Caki2 (cell line): ENCODE results near the gene ZNF774. TPM values are rescaled to one million over a fixed set of nuclear protein-coding genes. Genes with fewer than 3 reads are reported as not detected.

Source experiments
- DNase-seq: peaks from one replicate; pipeline ENCODE4 v3.0.0-alpha.2; 2015; ENCODE audit warnings: low read depth
- in situ Hi-C: cut with HindIII; loops from 2 replicates; pipeline ENCODE4 v1.10.0; 2016; ENCODE audit warnings: low sequenced_read_pairs, low pct_unique_long_range_greater_than_20kb, mixed read lengths
- total RNA-seq: library from RNA; depleted of rRNA; stranded (reverse); fragments of >200 nt; shearing (Covaris generic); gene quantifications from 2 replicates; pipeline ENCODE4 v1.2.3, GENCODE V29; 2014; ENCODE audit warnings: low replicate concordance

ZNF774 gene
- total RNA-seq, 1 experiment from 2014 or later, result 3.7 TPM

DNA sequence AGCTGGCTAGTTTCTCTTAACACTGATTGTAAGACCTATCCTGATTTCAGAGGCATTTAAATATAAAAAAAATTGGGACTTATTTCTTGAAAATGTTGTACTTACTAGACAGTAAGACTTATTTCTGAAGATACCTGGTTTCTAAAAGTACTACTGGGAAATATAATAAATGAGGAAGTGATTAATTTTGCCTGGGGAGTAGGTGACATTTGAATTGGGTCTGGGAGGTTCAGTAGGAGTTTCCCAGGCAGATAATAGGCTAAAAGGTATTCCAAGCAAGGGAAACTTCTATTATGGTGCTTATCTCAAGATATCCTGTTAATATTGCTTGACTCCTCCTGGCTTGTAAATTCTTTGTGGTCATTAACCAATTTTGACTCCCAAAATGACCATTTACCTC, 29.4 kb downstream of the ZNF774 start:
- DNase-seq, result no peak
- in situ Hi-C loops, result no loop called here

DNA sequence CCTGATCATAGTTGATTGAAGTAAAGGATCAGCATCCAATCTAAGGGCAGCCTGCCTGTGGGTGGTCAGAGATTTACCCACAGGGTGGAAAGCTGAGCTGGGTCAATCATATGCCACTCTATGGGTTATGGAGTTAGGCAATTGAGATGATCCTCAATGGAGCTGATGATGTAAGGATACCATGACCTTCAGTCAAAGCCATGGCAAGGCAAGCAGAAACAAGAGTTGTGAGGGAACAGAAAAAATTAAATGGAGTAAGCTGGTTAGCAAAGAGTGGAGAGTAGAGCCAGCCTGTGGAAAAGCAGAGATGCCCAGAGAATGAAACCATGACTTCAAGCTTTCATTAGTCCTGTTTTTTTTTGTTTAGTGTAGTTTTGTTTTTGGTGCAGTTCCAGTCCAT, 30.2 kb downstream of the ZNF774 start:
- no peak for DNase-seq
- in situ Hi-C loops, result no loop called here

DNA sequence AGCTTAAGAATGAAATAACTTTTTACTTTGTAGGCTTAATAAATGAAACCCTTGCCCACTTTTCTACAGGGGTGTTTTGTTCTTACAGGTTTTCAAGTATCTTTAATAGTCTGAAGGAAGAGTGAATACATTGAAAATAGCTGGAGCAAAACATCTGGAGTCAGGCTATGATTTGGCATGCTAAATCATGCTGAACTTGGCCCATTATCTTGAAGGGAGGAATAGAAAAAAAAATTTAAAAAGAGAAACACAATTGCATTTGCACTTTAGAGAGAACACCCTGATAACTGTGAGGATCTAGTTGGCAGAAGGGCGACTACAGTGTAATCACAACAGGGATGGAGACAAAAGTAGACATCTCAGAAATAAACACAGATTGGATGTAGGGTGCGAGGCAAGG, 34.1 kb downstream of the ZNF774 start:
- in situ Hi-C loops, result no loop called here
- no peak for DNase-seq

DNA sequence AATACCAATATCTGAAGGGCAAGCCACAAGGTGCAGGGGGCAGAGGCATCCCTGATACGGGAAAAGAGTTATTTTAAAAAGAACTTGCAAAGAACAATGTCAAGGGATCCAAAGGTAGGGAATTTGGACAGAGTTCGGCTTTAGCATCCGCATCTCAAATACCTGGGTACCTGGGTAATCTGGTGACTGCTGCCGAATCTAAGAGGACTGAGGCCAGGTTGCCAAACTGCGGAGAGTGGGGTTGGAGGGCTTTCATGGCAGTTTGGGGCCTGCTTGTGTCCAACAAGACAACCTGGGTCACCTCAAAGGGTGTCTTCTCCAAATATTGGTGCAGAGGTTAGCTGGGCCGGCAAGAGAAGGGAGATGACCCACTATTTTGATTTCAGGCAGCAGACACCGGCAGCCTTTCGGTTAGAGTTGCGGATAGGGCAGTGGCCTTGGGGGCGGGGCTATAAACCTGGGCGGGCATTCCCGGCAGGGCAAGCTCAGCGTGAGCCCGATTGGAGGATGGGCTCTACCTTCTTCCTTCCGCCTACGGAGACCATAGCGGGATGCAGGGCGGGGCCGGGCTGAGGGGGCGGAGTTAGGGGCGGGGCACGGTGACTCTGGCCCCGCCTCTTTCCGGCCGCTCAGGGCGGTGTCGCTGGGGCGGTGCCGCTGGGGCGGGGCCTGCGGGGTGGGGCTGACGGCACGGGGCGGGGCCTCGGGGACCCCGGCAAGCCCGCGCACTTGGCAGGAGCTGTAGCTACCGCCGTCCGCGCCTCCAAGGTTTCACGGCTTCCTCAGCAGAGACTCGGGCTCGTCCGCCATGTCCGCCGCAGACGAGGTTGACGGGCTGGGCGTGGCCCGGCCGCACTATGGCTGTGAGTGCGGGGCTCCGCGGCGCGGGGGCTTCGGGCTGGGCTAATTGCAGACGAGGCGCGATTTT, 35.7 kb downstream of the ZNF774 start, which contains the start of gene IQGAP1:
IQGAP1 (plus strand) TSS at position 709 of the 928 bp plus-strand sequence; CDS start at position 809, 100 bp downstream.
- in situ Hi-C loops, result no loop called here
- DNase-seq, result peak; percentile 86

DNA sequence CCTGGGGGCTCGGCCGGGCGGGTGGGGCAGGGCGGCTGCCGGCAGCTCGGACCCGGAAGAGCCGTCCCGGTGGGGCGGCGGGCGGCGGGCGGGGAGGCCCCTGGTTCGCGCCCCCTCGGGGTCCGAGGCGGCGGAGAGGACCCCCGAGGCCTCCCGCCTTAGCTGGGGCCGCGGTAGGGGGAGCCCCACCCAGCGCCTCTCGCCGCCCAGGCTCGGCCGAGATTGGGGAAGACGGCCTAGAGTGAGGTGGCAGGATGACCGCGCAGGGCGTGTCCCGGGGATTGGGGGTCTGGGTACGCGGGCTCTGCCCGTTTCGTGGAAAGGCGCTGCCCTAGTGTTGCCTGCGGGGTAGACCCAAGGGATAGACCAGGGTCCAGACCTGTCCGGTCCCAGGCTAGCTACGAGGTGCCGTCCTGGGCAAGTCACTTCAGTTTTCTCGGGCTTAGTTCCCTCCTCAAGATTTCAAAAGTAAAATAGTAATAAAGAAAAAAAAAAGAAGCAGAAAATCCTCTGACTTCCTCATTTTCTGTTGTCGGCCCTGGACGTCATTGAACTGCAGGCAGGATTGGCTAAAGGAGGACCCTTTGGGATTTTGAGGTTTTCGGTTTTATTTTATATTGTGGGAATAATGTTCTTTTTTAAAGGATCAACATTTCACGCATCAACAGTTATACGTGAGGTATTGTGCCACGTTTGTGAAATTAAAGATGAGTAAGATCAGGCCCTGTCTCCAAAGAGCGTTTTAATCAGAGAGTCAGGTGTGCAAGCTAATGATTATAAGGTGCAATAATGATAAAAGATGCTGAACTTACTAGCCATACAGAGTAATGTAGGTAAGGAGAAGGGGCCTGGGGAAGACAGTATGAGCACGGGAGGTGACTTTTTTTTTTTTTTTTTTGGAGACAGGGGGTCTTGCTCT, 36.6 kb downstream of the ZNF774 start:
- DNase-seq, result no peak
- in situ Hi-C loops, result no loop called here

DNA sequence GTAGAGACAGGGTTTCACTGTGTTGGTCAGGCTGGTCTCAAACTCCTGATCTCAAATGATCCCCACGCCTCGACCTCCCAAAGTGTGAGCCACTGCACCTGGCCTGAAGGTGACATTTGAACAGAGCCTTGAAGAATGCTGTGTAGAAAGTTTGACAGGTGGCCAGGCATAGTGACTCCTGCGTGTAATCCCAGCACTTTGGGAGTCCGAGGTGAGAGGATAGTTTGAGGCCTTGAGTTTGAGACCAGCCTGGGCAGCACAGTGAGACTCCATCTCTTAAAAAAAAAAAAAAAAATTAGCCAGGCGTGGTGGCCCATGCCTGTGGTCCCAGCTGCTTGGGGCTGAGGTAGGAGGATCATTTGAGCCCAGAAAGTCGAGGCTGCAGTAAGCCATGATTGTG, 37.4 kb downstream of the ZNF774 start:
- in situ Hi-C loops, result no loop called here
- DNase-seq, result no peak

DNA sequence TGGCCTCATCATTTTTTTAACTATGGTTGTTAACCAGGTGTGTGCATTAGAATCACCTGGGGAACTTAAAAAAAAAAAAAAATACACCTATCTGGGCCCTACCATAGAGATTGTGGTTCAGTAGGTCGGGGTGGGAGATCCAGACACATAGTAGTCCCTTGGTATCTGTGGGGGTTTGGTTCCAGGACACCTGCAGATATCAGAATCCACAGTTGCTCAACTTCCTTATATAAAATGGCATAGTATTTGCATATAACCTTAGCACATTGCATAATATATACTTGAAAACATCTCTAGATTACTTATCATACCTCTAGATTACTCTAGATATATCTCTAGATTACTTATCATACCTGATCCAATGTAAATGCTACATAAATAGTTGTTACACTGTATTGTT, 41.0 kb downstream of the ZNF774 start:
- in situ Hi-C loops, result no loop called here
- no peak for DNase-seq

DNA sequence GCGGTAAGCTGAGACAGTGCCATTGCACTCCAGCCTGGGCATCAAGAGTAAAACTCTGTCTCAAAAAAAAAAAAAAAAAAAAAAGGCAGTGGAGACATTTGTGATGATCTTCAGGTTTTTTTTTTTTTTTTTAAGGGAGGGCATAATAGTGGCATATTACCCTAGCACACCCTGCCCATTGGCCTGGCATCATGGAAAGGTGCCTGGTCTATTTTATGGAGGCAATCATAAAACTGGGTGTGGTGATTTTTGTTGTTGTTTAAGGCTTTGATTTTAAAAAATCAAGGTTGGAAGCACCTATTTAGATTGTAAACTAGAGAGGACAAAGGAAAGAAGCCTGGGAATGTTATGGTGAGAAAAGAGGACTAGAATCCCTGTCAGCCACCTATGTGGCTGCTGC, 42.0 kb downstream of the ZNF774 start:
- in situ Hi-C loops, result no loop called here
- DNase-seq, result no peak

DNA sequence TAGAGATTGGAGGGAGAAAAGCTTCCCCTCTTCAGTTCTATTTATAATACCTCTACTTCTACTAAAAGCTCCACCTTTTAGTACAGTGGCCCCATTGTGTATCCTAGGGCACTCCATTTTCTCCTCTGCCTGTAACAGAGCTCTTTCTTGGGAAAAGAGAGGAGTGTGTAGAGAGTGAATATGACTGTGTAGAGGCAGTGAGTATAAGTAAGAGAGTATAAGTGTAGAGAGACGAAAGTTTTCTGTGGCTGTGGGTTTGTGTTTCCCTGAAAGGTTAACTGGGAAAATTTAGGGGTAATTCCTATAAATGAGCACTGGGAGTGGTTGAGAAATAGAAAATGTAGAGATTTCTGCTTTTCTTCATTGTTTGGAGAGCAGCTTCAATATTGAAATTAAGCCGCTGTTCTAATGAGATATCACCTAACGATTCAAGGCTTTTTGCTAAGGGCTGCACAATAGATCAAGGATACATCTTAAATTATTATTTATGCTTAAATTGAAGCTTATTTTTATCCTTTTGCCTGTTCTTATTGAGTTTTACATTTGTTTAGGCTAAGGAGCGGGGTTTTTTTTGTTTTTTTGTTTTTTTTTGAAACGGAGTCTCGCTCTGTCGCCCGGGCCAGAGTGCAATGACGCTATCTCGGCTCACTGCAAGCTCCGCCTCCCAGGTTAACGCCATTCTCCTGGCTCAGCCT, 42.8 kb downstream of the ZNF774 start:
- in situ Hi-C loops, result no loop called here
- DNase-seq, result no peak

DNA sequence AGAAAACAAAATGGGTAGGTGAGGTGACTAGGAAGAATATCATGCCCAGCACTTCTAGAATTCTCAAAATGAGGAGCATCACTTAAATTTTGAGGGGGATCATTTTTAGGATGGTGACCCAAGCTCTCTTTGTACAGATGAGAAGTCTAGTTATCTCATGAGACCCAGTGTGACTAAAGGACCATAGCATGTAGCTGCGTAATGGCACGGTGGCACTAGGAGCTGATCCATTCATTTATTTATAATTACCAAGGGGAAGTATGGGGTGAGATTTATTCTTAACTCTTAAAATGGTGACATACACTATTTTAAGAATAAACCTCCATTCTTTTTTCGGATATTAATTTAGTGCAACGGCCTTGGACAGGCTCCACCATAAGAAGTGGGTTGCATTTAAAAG, 44.2 kb downstream of the ZNF774 start:
- no peak for DNase-seq
- in situ Hi-C loops, result no loop called here

DNA sequence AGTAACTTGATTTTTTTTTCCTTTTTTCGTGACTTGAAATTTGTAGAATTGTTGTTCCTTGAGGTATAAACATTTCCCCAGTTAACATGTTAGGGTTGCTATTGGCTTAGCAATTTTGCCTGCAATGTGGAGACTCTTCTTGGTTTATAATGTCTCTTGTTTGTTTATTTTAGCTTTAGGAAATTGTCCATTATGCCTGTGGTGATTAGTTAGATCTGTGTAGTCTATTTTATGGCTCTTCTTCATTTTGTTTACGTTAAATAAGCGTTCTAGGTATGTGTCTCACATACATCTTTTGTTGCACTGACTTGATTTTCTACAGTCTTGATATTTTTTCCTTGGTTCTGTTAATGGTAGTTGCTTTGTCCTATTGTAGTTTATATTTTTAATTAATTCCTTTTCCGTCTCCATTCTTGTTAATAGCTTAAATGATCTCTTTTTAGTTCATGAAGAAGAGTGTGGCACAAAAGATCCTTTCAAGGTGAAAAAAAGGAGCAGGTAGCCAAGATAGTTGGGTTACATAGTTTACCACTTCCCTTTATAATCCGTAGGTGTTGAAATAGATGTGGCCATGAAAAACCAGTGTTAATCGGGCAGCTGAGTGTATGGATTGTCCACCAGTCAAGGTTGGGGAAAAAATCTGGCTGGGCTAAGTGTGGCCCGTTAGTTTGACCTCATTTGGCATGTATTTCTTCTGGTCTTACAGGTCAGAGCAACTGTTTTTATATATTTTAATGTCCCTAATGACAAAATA, 48.1 kb downstream of the ZNF774 start:
- in situ Hi-C loops, result no loop called here
- DNase-seq, result no peak

DNA sequence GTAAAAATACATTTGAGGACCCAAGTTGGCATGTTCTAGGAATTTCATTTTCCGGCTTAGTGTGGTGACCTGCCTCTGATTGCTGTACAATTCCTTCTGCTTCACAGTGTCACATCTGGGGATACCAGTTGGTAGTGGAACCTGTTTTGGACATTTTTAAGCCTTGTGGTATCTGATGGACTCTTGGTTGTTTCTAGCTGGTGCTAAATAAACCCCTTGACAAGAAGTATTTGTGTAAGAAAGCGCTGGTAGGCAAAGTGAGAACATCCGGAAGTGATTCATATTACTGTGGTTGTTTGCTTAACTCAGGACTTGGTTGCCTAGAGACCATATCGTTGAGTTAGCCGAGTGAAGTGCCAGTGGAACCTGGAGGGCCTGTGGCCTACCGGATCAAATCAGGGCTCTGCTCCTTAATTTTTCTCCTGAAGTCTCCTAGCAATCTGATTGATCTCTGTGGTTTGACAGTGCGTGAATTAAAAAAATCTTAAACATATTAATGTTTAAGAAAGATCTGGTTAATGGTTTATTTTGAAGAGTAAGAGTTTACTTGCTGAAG, 48.8 kb downstream of the ZNF774 start:
- peak; percentile 83 for DNase-seq
- in situ Hi-C loops, result no loop called here

DNA sequence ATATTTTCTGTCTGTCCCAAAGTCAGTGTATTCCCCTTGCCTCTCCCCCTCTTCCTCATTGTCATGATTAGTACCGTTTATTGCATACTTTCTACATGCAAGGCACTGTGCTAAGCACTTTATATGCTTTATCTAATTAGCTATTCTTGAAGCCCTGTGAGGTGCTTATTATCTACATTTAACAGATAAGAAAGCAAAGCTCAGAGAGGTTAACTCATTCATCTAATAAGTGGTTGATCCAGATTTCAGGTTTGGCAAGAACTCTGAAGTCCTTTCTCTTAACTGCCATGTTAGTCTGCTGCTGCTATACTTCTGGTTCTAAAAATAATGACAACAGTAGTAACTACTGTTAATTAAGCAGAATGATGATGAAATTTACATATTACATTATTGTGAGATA, 49.4 kb downstream of the ZNF774 start:
- DNase-seq, result no peak
- in situ Hi-C loops, result no loop called here

DNA sequence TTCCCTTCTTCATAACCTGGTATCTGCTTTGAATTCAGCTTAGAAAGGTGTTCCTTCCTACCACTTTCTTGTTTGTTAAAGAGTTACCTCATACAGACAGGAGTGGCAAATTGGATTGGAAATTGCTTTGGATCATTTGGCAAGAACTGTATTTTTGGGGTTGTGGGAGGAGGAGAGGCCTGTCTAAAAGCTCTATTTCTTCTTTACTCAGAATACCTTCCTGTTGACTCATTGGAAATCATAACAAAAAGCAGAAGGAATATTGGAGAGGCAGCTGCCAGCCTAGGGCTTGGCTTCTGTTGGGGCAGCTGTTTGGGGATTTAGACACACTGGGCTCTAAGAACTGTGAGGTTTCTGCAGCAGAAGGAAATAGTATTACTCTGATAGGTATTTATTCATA, 50.1 kb downstream of the ZNF774 start:
- in situ Hi-C loops, result no loop called here
- peak; percentile 77 for DNase-seq

DNA sequence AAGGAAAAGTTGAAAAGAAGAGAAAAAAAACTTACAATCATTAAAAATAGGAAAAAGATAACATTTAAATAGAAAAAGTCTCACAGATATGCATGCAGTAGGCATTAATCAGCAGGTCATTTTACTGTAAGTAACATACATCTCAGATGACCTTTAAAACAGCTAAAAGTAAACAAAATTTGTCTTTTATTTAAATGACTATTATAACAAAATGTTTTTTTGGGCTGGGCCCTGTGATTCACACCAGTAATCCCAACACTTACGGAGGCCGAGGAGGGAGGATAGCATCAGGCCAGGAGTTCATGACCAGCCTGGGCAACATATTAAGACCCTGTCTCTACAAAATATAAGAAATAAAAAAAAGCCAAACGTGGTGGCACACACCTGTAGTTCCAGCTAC, 50.7 kb downstream of the ZNF774 start:
- DNase-seq, result no peak
- in situ Hi-C loops, result no loop called here

DNA sequence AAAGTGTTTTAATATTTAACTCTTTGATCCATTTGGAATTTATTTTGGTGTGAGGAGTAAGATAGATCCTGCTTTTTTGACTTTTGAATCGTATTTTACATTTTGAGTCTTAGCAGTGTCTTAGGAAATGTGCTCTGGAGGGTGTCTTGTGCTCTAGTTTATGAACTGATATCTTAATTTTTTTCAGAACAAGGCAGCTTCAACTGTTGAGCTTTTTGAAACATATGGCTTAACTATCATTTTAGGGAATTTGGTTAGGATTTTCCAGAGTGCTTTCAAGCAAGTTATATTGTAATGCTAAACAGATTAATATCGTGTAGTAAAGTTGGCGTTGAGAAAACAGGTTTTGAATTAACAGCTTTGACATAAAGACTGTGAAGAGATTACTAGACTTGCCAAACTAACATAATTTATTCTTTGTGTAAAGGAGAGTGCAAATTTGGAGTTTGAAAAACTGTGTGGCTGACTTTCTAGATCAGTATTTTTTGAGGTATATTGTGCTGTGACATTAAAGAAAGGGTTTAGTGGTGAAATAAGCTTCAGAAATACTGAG, 53.0 kb downstream of the ZNF774 start:
- in situ Hi-C loops, result no loop called here
- DNase-seq, result no peak

DNA sequence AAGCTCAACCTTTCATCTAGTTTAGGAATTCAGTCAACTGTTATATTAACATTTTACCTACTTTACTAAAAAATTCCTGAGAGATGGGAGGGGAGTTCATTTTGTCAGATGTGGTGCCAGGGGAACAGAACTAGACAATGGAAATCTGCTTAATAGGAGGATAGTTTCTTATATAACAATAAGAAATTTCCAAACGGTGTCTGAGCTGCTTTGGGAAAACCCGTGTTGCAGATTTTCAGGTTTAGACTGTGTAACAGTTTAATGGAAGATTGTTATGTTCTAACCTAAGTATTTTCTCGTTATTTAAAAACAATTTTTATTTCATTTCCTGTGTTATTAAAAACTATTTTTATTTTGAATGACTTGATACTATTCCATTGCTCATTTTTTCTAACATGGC, 55.3 kb downstream of the ZNF774 start:
- in situ Hi-C loops, result no loop called here
- DNase-seq, result no peak
